KOPT-K1 (cell line): ENCODE results near the gene COL4A2.
"Not testable (repeated sequence)": the region's sequence is repeated elsewhere in the genome, so short reads cannot be mapped to it uniquely, and the experiment has no call there.

Experiments used
- H3K27ac ChIP-seq: fragments of 200-600 bp; sonication (generic); 2 replicates; pipeline ENCODE4 v1.5.1; 2016; ENCODE audit warnings: antibody characterized with exemption, mild to moderate bottlenecking, low read depth, low read length; ENCODE audit not compliant: poor library complexity, severe bottlenecking
- H3K36me3 ChIP-seq: fragments of 200-600 bp; sonication (generic); 2 replicates; pipeline ENCODE4 v1.5.1; 2017; ENCODE audit warnings: antibody characterized with exemption, mild to moderate bottlenecking, low read length, moderate library complexity; ENCODE audit not compliant: insufficient read depth
- H3K9me3 ChIP-seq: fragments of 200-600 bp; sonication (generic); 2 replicates; pipeline ENCODE4 v1.5.1; 2017; ENCODE audit warnings: antibody characterized with exemption, low read length, mild to moderate bottlenecking; ENCODE audit not compliant: insufficient read depth, poor library complexity, severe bottlenecking

COL4A2 gene

GRCh38 chr13:110477706-110478245 lies 170.7 kb downstream of the COL4A2 start:
- no peak overlapping the region for H3K27ac ChIP-seq
- no peaks in the 10 kb centered on the region for H3K36me3 ChIP-seq
- H3K9me3 ChIP-seq, result no peaks in the 10 kb centered on the region

GRCh38 chr13:110478405-110479214 lies 171.5 kb downstream of the COL4A2 start:
- no peaks in the 10 kb centered on the region for H3K9me3 ChIP-seq
- no peaks in the 10 kb centered on the region for H3K36me3 ChIP-seq
- no peak overlapping the region for H3K27ac ChIP-seq

GRCh38 chr13:110479215-110479545 lies 172.1 kb downstream of the COL4A2 start:
- H3K9me3 ChIP-seq, result no peaks in the 10 kb centered on the region
- no peak overlapping the region for H3K27ac ChIP-seq
- H3K36me3 ChIP-seq, result no peaks in the 10 kb centered on the region

GRCh38 chr13:110479648-110480047 lies 172.6 kb downstream of the COL4A2 start:
- H3K9me3 ChIP-seq, result no peaks in the 10 kb centered on the region
- no peak overlapping the region for H3K27ac ChIP-seq
- H3K36me3 ChIP-seq, result no peaks in the 10 kb centered on the region

- Histone ChIP-seq H3K27ac (no peak overlapping the region), H3K9me3 (no peaks in the 10 kb centered on the region), H3K36me3 (no peaks in the 10 kb centered on the region)
These were observed 173.1 kb downstream of the COL4A2 start for GRCh38 chr13:110480161-110480560.

GRCh38 chr13:110483386-110483968 lies 176.4 kb downstream of the COL4A2 start:
- Histone ChIP-seq H3K36me3 (no peaks in the 10 kb centered on the region), H3K9me3 (no peaks in the 10 kb centered on the region), H3K27ac (no peak overlapping the region)

GRCh38 chr13:110484290-110485048 lies 177.4 kb downstream of the COL4A2 start:
- no peak overlapping the region for H3K27ac ChIP-seq
- H3K9me3 ChIP-seq, result no peaks in the 10 kb centered on the region
- no peaks in the 10 kb centered on the region for H3K36me3 ChIP-seq

GRCh38 chr13:110485604-110486003 lies 178.5 kb downstream of the COL4A2 start:
- Histone ChIP-seq H3K36me3 (no peaks in the 10 kb centered on the region), H3K27ac (no peak overlapping the region), H3K9me3 (no peaks in the 10 kb centered on the region)

- no peak overlapping the region for H3K27ac ChIP-seq
- H3K9me3 ChIP-seq, result no peaks in the 10 kb centered on the region
- H3K36me3 ChIP-seq, result no peaks in the 10 kb centered on the region
These were observed 179.1 kb downstream of the COL4A2 start for GRCh38 chr13:110486061-110486715.

- not testable (repeated sequence) for H3K27ac ChIP-seq, H3K36me3 ChIP-seq, H3K9me3 ChIP-seq
These were observed 179.8 kb downstream of the COL4A2 start for GRCh38 chr13:110486880-110487279.

GRCh38 chr13:110490009-110490770 lies 183.1 kb downstream of the COL4A2 start:
- Histone ChIP-seq H3K36me3 (no peaks in the 10 kb centered on the region), H3K9me3 (no peaks in the 10 kb centered on the region), H3K27ac (no peak overlapping the region)

GRCh38 chr13:110491869-110492678 lies 185.0 kb downstream of the COL4A2 start:
- Histone ChIP-seq H3K36me3 (no peaks in the 10 kb centered on the region), H3K27ac (no peak overlapping the region), H3K9me3 (no peaks in the 10 kb centered on the region)

- no peaks in the 10 kb centered on the region for H3K36me3 ChIP-seq
These were observed 185.9 kb downstream of the COL4A2 start for GRCh38 chr13:110492679-110493593.

More at GRCh38 chr13:110492679-110493593, 185.9 kb downstream of the COL4A2 start:
- H3K9me3 ChIP-seq, result no peaks in the 10 kb centered on the region
- no peak overlapping the region for H3K27ac ChIP-seq
